Gastroesophageal sphincter (tissue), 3 donors: ENCODE data around the gene CPN1.

ENCODE experiments used
- CTCF ChIP-seq, 4 experiments: fragments of 200-600 bp in 2 of 4; fragments of 450-650 bp in 2 of 4; sonication (generic) in 1 of 4; IDR thresholded peaks; one replicate each; pipeline ENCODE4 v1.5.1; 2017 to 2019; ENCODE audit warnings: antibody characterized with exemption in 4 of 4, mild to moderate bottlenecking in 2 of 4, moderate library complexity in 2 of 4
- POLR2A ChIP-seq, 2 donors: fragments of 450-650 bp; IDR thresholded peaks; one replicate each; pipeline ENCODE4 v1.6.1; 2017; ENCODE audit warnings: antibody characterized with exemption in 2 of 2, mild to moderate bottlenecking in 2 of 2, moderate library complexity in 1 of 2

GRCh38 chr10:100100651-100101184 is 19.0 kb upstream of the CPN1 start:
- TF ChIP-seq CTCF (IDR thresholded peaks at IDR 0.05) (no peak), POLR2A (IDR thresholded peaks at IDR 0.05) (no peak)
